Measurements from ENCODE around the gene CARHSP1.

CARHSP1 gene

GRCh38 chr16:8858994-8859912 lies 9.6 kb downstream of the CARHSP1 start:
- DNase-seq, result no peak

GRCh38 chr16:8855972-8856371 lies 12.8 kb downstream of the CARHSP1 start:
- no peak overlapping the region for H3K18ac ChIP-seq (ENCODE audit: low read length)
- peaks cover 10% of the 10 kb centered on the region for H3K36me3 ChIP-seq (ENCODE audit: control insufficient read depth, insufficient read depth, low read length)
- no peak overlapping the region for H3K9ac ChIP-seq (ENCODE audit: low read length)
- no peak overlapping the region for H3K56ac ChIP-seq (ENCODE audit: low read length)
- no peak overlapping the region for H3K4ac ChIP-seq (ENCODE audit: low read depth, low read length)
- H3K79me1 ChIP-seq (ENCODE audit: low read length), result peaks cover 12% of the 10 kb centered on the region
- H2BK120ac ChIP-seq (ENCODE audit: low read depth, low read length), result no peak overlapping the region
- H2BK15ac ChIP-seq (replicated peaks; ENCODE audit: low read depth), result no peak overlapping the region
- H2BK5ac ChIP-seq (ENCODE audit: low read length), result no peak overlapping the region
- no peak overlapping the region for H4K5ac ChIP-seq (ENCODE audit: low read length)
- H3K23ac ChIP-seq (ENCODE audit: low read length), result no peak overlapping the region
- H3K27me3 ChIP-seq (ENCODE audit: insufficient read depth, low read length, poor library complexity), result no peaks in the 10 kb centered on the region
- H3K4me1 ChIP-seq (ENCODE audit: control insufficient read depth, low read depth, low read length), result no peaks in the 10 kb centered on the region
- DNase-seq, result no peak
- no CpG with 5 or more reads among the region's 5 CpGs for WGBS (ENCODE audit: extremely low coverage, insufficient coverage, low lambda C conversion rate)
- H3K4me2 ChIP-seq (ENCODE audit: low read length), result no peak overlapping the region
- H3K27ac ChIP-seq (ENCODE audit: low read depth, low read length), result no peak overlapping the region
- H3K4me3 ChIP-seq (ENCODE audit: low read length), result no peak overlapping the region
- no peak overlapping the region for H4K8ac ChIP-seq (ENCODE audit: low read depth, low read length)
- H3K79me2 ChIP-seq (ENCODE audit: control insufficient read depth, insufficient read depth, low read length), result peaks cover 17% of the 10 kb centered on the region
- H2AK5ac ChIP-seq (ENCODE audit: low read length), result no peak overlapping the region

More at GRCh38 chr16:8858994-8859912, 9.6 kb downstream of the CARHSP1 start:
- H3K36me3 ChIP-seq (ENCODE audit: control insufficient read depth, insufficient read depth, low read length), result peaks cover 10% of the 10 kb centered on the region
- no peak overlapping the region for H3K27ac ChIP-seq (ENCODE audit: low read depth, low read length)
- no peak overlapping the region for H2BK5ac ChIP-seq (ENCODE audit: low read length)
- H2BK15ac ChIP-seq (replicated peaks; ENCODE audit: low read depth), result no peak overlapping the region
- H3K4me2 ChIP-seq (ENCODE audit: low read length), result no peak overlapping the region
- H4K8ac ChIP-seq (ENCODE audit: low read depth, low read length), result no peak overlapping the region
- H3K79me1 ChIP-seq (ENCODE audit: low read length), result peaks cover 29% of the 10 kb centered on the region
- peaks cover 7% of the 10 kb centered on the region for H3K4me1 ChIP-seq (ENCODE audit: control insufficient read depth, low read depth, low read length)
- WGBS (ENCODE audit: extremely low coverage, insufficient coverage, low lambda C conversion rate), result no CpG with 5 or more reads among the region's 31 CpGs
- H3K18ac ChIP-seq (ENCODE audit: low read length), result no peak overlapping the region
- H3K4ac ChIP-seq (ENCODE audit: low read depth, low read length), result no peak overlapping the region
- no peaks in the 10 kb centered on the region for H3K27me3 ChIP-seq (ENCODE audit: insufficient read depth, low read length, poor library complexity)
- no peak overlapping the region for H2AK5ac ChIP-seq (ENCODE audit: low read length)
- H3K9ac ChIP-seq (ENCODE audit: low read length), result no peak overlapping the region
- no peak overlapping the region for H3K4me3 ChIP-seq (ENCODE audit: low read length)
- no peak overlapping the region for H2BK120ac ChIP-seq (ENCODE audit: low read depth, low read length)
- H3K23ac ChIP-seq (ENCODE audit: low read length), result no peak overlapping the region
- no peak overlapping the region for H4K5ac ChIP-seq (ENCODE audit: low read length)
- H3K56ac ChIP-seq (ENCODE audit: low read length), result no peak overlapping the region
- H3K79me2 ChIP-seq (ENCODE audit: control insufficient read depth, insufficient read depth, low read length), result peaks cover 48% of the 10 kb centered on the region

- peaks cover 14% of the 10 kb centered on the region for H3K79me2 ChIP-seq (ENCODE audit: control insufficient read depth, insufficient read depth, low read length)
- no peak overlapping the region for H2BK5ac ChIP-seq (ENCODE audit: low read length)
- H3K4me3 ChIP-seq (ENCODE audit: low read length), result no peak overlapping the region
- no peak overlapping the region for H2BK120ac ChIP-seq (ENCODE audit: low read depth, low read length)
- H3K27ac ChIP-seq (ENCODE audit: low read depth, low read length), result no peak overlapping the region
- H3K9ac ChIP-seq (ENCODE audit: low read length), result no peak overlapping the region
- H3K4me1 ChIP-seq (ENCODE audit: control insufficient read depth, low read depth, low read length), result no peaks in the 10 kb centered on the region
- no peak overlapping the region for H4K5ac ChIP-seq (ENCODE audit: low read length)
- no peak overlapping the region for H3K56ac ChIP-seq (ENCODE audit: low read length)
- no peak overlapping the region for H3K4me2 ChIP-seq (ENCODE audit: low read length)
- no peak overlapping the region for H3K23ac ChIP-seq (ENCODE audit: low read length)
- H3K18ac ChIP-seq (ENCODE audit: low read length), result no peak overlapping the region
- H4K8ac ChIP-seq (ENCODE audit: low read depth, low read length), result no peak overlapping the region
- H2BK15ac ChIP-seq (replicated peaks; ENCODE audit: low read depth), result no peak overlapping the region
- no CpG with 5 or more reads among the region's 11 CpGs for WGBS (ENCODE audit: extremely low coverage, insufficient coverage, low lambda C conversion rate)
- H3K27me3 ChIP-seq (ENCODE audit: insufficient read depth, low read length, poor library complexity), result no peaks in the 10 kb centered on the region
- H3K4ac ChIP-seq (ENCODE audit: low read depth, low read length), result no peak overlapping the region
- no peak overlapping the region for H2AK5ac ChIP-seq (ENCODE audit: low read length)
- H3K36me3 ChIP-seq (ENCODE audit: control insufficient read depth, insufficient read depth, low read length), result peaks cover 10% of the 10 kb centered on the region
- peaks cover 9% of the 10 kb centered on the region for H3K79me1 ChIP-seq (ENCODE audit: low read length)
- no peak for DNase-seq
Observed at GRCh38 chr16:8855051-8855786, 13.6 kb downstream of the CARHSP1 start.

GRCh38 chr16:8854298-8854948 lies 14.4 kb downstream of the CARHSP1 start:
- Histone ChIP-seq H3K18ac (ENCODE audit: low read length) (no peak overlapping the region), H3K4ac (ENCODE audit: low read depth, low read length) (no peak overlapping the region), H2AK5ac (ENCODE audit: low read length) (no peak overlapping the region), H2BK120ac (ENCODE audit: low read depth, low read length) (no peak overlapping the region), H3K4me1 (ENCODE audit: control insufficient read depth, low read depth, low read length) (no peaks in the 10 kb centered on the region), H3K79me2 (ENCODE audit: control insufficient read depth, insufficient read depth, low read length) (peaks cover 9% of the 10 kb centered on the region), H2BK5ac (ENCODE audit: low read length) (no peak overlapping the region), H3K23ac (ENCODE audit: low read length) (no peak overlapping the region), H3K27ac (ENCODE audit: low read depth, low read length) (no peak overlapping the region), H2BK15ac (replicated peaks; ENCODE audit: low read depth) (no peak overlapping the region), H3K79me1 (ENCODE audit: low read length) (peaks cover 7% of the 10 kb centered on the region), H3K56ac (ENCODE audit: low read length) (no peak overlapping the region), H3K4me3 (ENCODE audit: low read length) (no peak overlapping the region), H3K4me2 (ENCODE audit: low read length) (no peak overlapping the region), H3K9ac (ENCODE audit: low read length) (no peak overlapping the region), H4K8ac (ENCODE audit: low read depth, low read length) (no peak overlapping the region), H3K36me3 (ENCODE audit: control insufficient read depth, insufficient read depth, low read length) (peaks cover 14% of the 10 kb centered on the region), H3K27me3 (ENCODE audit: insufficient read depth, low read length, poor library complexity) (no peaks in the 10 kb centered on the region), H4K5ac (ENCODE audit: low read length) (no peak overlapping the region)
- no CpG with 5 or more reads among the region's 9 CpGs for WGBS (ENCODE audit: extremely low coverage, insufficient coverage, low lambda C conversion rate)
- DNase-seq, result no peak

- no peak overlapping the region for H2BK120ac ChIP-seq (ENCODE audit: low read depth, low read length)
- H2BK15ac ChIP-seq (replicated peaks; ENCODE audit: low read depth), result no peak overlapping the region
- H3K4me3 ChIP-seq (ENCODE audit: low read length), result no peak overlapping the region
- H3K18ac ChIP-seq (ENCODE audit: low read length), result no peak overlapping the region
- H2AK5ac ChIP-seq (ENCODE audit: low read length), result no peak overlapping the region
- no peak overlapping the region for H3K23ac ChIP-seq (ENCODE audit: low read length)
- no peak overlapping the region for H4K5ac ChIP-seq (ENCODE audit: low read length)
- WGBS (ENCODE audit: extremely low coverage, insufficient coverage, low lambda C conversion rate), result no CpG with 5 or more reads among the region's 7 CpGs
- no peak overlapping the region for H3K27ac ChIP-seq (ENCODE audit: low read depth, low read length)
- H2BK5ac ChIP-seq (ENCODE audit: low read length), result no peak overlapping the region
- no peak for DNase-seq
- no peak overlapping the region for H3K56ac ChIP-seq (ENCODE audit: low read length)
- peaks cover 2% of the 10 kb centered on the region for H3K79me1 ChIP-seq (ENCODE audit: low read length)
- no peak overlapping the region for H3K4me2 ChIP-seq (ENCODE audit: low read length)
- no peak overlapping the region for H3K9ac ChIP-seq (ENCODE audit: low read length)
- no peaks in the 10 kb centered on the region for H3K4me1 ChIP-seq (ENCODE audit: control insufficient read depth, low read depth, low read length)
- peaks cover 15% of the 10 kb centered on the region for H3K36me3 ChIP-seq (ENCODE audit: control insufficient read depth, insufficient read depth, low read length)
- H3K27me3 ChIP-seq (ENCODE audit: insufficient read depth, low read length, poor library complexity), result no peaks in the 10 kb centered on the region
- no peak overlapping the region for H3K4ac ChIP-seq (ENCODE audit: low read depth, low read length)
- no peak overlapping the region for H4K8ac ChIP-seq (ENCODE audit: low read depth, low read length)
- peaks cover 2% of the 10 kb centered on the region for H3K79me2 ChIP-seq (ENCODE audit: control insufficient read depth, insufficient read depth, low read length)
Observed at GRCh38 chr16:8853611-8854010, 15.2 kb downstream of the CARHSP1 start.

Data from mesendoderm (in vitro differentiated cells).